ENCODE measurements around the gene SHROOM4. TPM values are rescaled to one million over a fixed set of nuclear protein-coding genes. Genes with fewer than 3 reads are reported as not detected.
A peak's percentile ranks its signal among the peaks of the same experiment; 100 is the strongest.

Gene SHROOM4
- total RNA-seq, 1 experiment from 2014 or later: 6.6 TPM

GRCh38 chrX:50614460-50614859 is 199.5 kb downstream of the SHROOM4 start:
- no peak overlapping the region for H3K27ac ChIP-seq
- H3K9me3 ChIP-seq (replicated peaks): no peaks in the 10 kb centered on the region
- H3K4me1 ChIP-seq (replicated peaks): no peaks in the 10 kb centered on the region
- H3K27me3 ChIP-seq (replicated peaks): no peaks in the 10 kb centered on the region
- no peak for DNase-seq (ENCODE audit: low read depth in 1 of 2, low spot score in 2 of 2)
- no peaks in the 10 kb centered on the region for H3K36me3 ChIP-seq
- H3K4me3 ChIP-seq: no peak overlapping the region

- Histone ChIP-seq H3K27me3 (replicated peaks) (no peaks in the 10 kb centered on the region), H3K36me3 (no peaks in the 10 kb centered on the region), H3K4me1 (replicated peaks) (no peaks in the 10 kb centered on the region), H3K4me3 (no peak overlapping the region), H3K9me3 (replicated peaks) (no peaks in the 10 kb centered on the region), H3K27ac (no peak overlapping the region)
- no peak for DNase-seq (ENCODE audit: low read depth in 1 of 2, low spot score in 2 of 2)
Observed at GRCh38 chrX:50613846-50614245, 200.1 kb downstream of the SHROOM4 start.

- Histone ChIP-seq H3K4me1 (replicated peaks) (no peaks in the 10 kb centered on the region), H3K9me3 (replicated peaks) (no peaks in the 10 kb centered on the region), H3K4me3 (no peak overlapping the region), H3K36me3 (no peaks in the 10 kb centered on the region), H3K27me3 (replicated peaks) (no peaks in the 10 kb centered on the region), H3K27ac (no peak overlapping the region)
- DNase-seq (ENCODE audit: low read depth in 1 of 2, low spot score in 2 of 2): no peak
Observed at GRCh38 chrX:50609796-50610195, 204.2 kb downstream of the SHROOM4 start.

GRCh38 chrX:50606300-50606950 is 207.6 kb downstream of the SHROOM4 start:
- Histone ChIP-seq H3K9me3 (replicated peaks) (no peaks in the 10 kb centered on the region), H3K27ac (no peak overlapping the region), H3K36me3 (no peaks in the 10 kb centered on the region), H3K4me3 (no peak overlapping the region), H3K27me3 (replicated peaks) (no peaks in the 10 kb centered on the region), H3K4me1 (replicated peaks) (no peaks in the 10 kb centered on the region)
- no peak for DNase-seq (ENCODE audit: low read depth in 1 of 2, low spot score in 2 of 2)

- H3K27me3 ChIP-seq (replicated peaks): no peaks in the 10 kb centered on the region
- no peak overlapping the region for H3K27ac ChIP-seq
- no peak overlapping the region for H3K4me3 ChIP-seq
- H3K4me1 ChIP-seq (replicated peaks): peaks cover 5% of the 10 kb centered on the region
- DNase-seq (ENCODE audit: low read depth in 1 of 2, low spot score in 2 of 2): no peak
- H3K9me3 ChIP-seq (replicated peaks): no peaks in the 10 kb centered on the region
- no peaks in the 10 kb centered on the region for H3K36me3 ChIP-seq
Observed at GRCh38 chrX:50596056-50596455, 217.9 kb downstream of the SHROOM4 start.

GRCh38 chrX:50594788-50595187 is 219.2 kb downstream of the SHROOM4 start:
- H3K4me1 ChIP-seq (replicated peaks): peaks cover 5% of the 10 kb centered on the region
- H3K4me3 ChIP-seq: no peak overlapping the region
- no peaks in the 10 kb centered on the region for H3K9me3 ChIP-seq (replicated peaks)
- no peak overlapping the region for H3K27ac ChIP-seq
- no peaks in the 10 kb centered on the region for H3K36me3 ChIP-seq
- peak in 1 of 2 experiments; percentile 6 for DNase-seq (ENCODE audit: low read depth in 1 of 2, low spot score in 2 of 2)
- no peaks in the 10 kb centered on the region for H3K27me3 ChIP-seq (replicated peaks)

GRCh38 chrX:50586980-50587379 is 227.0 kb downstream of the SHROOM4 start:
- H3K4me1 ChIP-seq (replicated peaks): no peaks in the 10 kb centered on the region
- no peaks in the 10 kb centered on the region for H3K27me3 ChIP-seq (replicated peaks)
- H3K27ac ChIP-seq: no peak overlapping the region
- no peak for DNase-seq (ENCODE audit: low read depth in 1 of 2, low spot score in 2 of 2)
- H3K36me3 ChIP-seq: no peaks in the 10 kb centered on the region
- no peak overlapping the region for H3K4me3 ChIP-seq
- H3K9me3 ChIP-seq (replicated peaks): no peaks in the 10 kb centered on the region

GRCh38 chrX:50586407-50586806 is 227.6 kb downstream of the SHROOM4 start:
- no peaks in the 10 kb centered on the region for H3K36me3 ChIP-seq
- no peaks in the 10 kb centered on the region for H3K4me1 ChIP-seq (replicated peaks)
- no peak overlapping the region for H3K27ac ChIP-seq

GRCh38 chrX:50581405-50581804 is 232.6 kb downstream of the SHROOM4 start:
- no peaks in the 10 kb centered on the region for H3K27me3 ChIP-seq (replicated peaks)
- no peak overlapping the region for H3K27ac ChIP-seq
- H3K4me1 ChIP-seq (replicated peaks): no peaks in the 10 kb centered on the region
- no peaks in the 10 kb centered on the region for H3K36me3 ChIP-seq
- H3K9me3 ChIP-seq (replicated peaks): no peaks in the 10 kb centered on the region
- no peak overlapping the region for H3K4me3 ChIP-seq
- DNase-seq (ENCODE audit: low read depth in 1 of 2, low spot score in 2 of 2): no peak

More at GRCh38 chrX:50586407-50586806, 227.6 kb downstream of the SHROOM4 start:
- Histone ChIP-seq H3K4me3 (no peak overlapping the region), H3K27me3 (replicated peaks) (no peaks in the 10 kb centered on the region), H3K9me3 (replicated peaks) (no peaks in the 10 kb centered on the region)
- no peak for DNase-seq (ENCODE audit: low read depth in 1 of 2, low spot score in 2 of 2)

- no peak overlapping the region for H3K27ac ChIP-seq
- H3K9me3 ChIP-seq (replicated peaks): no peaks in the 10 kb centered on the region
- no peaks in the 10 kb centered on the region for H3K36me3 ChIP-seq
- H3K4me1 ChIP-seq (replicated peaks): no peaks in the 10 kb centered on the region
- no peaks in the 10 kb centered on the region for H3K27me3 ChIP-seq (replicated peaks)
- DNase-seq (ENCODE audit: low read depth in 1 of 2, low spot score in 2 of 2): peak in 1 of 2 experiments; percentile 11
- no peak overlapping the region for H3K4me3 ChIP-seq
Observed at GRCh38 chrX:50579955-50580354, 234.0 kb downstream of the SHROOM4 start.

GRCh38 chrX:50577326-50577725 is 236.7 kb downstream of the SHROOM4 start:
- H3K27ac ChIP-seq: no peak overlapping the region
- H3K4me3 ChIP-seq: no peak overlapping the region
- H3K27me3 ChIP-seq (replicated peaks): no peaks in the 10 kb centered on the region
- no peaks in the 10 kb centered on the region for H3K36me3 ChIP-seq
- no peaks in the 10 kb centered on the region for H3K9me3 ChIP-seq (replicated peaks)
- no peak for DNase-seq (ENCODE audit: low read depth in 1 of 2, low spot score in 2 of 2)
- no peaks in the 10 kb centered on the region for H3K4me1 ChIP-seq (replicated peaks)

GRCh38 chrX:50567636-50568035 is 246.4 kb downstream of the SHROOM4 start:
- no peak for DNase-seq (ENCODE audit: low read depth in 1 of 2, low spot score in 2 of 2)
- Histone ChIP-seq H3K27ac (no peak overlapping the region), H3K9me3 (replicated peaks) (no peaks in the 10 kb centered on the region), H3K4me3 (no peak overlapping the region), H3K36me3 (no peaks in the 10 kb centered on the region), H3K4me1 (replicated peaks) (no peaks in the 10 kb centered on the region), H3K27me3 (replicated peaks) (no peaks in the 10 kb centered on the region)

GRCh38 chrX:50565718-50566117 is 248.3 kb downstream of the SHROOM4 start:
- Histone ChIP-seq H3K36me3 (no peaks in the 10 kb centered on the region), H3K4me1 (replicated peaks) (no peaks in the 10 kb centered on the region), H3K27me3 (replicated peaks) (no peaks in the 10 kb centered on the region), H3K27ac (no peak overlapping the region), H3K4me3 (no peak overlapping the region), H3K9me3 (replicated peaks) (no peaks in the 10 kb centered on the region)
- no peak for DNase-seq (ENCODE audit: low read depth in 1 of 2, low spot score in 2 of 2)

Data from SJSA1 (cell line).